ENCODE data around the gene CDKN2C.
A peak's percentile ranks its signal among the peaks of the same experiment; 100 is the strongest.

CDKN2C gene

GRCh38 chr1:50966991-50967390 lies 3.1 kb upstream of the CDKN2C start:
- no peak for DNase-seq (ENCODE audit: low spot score)

DNA sequence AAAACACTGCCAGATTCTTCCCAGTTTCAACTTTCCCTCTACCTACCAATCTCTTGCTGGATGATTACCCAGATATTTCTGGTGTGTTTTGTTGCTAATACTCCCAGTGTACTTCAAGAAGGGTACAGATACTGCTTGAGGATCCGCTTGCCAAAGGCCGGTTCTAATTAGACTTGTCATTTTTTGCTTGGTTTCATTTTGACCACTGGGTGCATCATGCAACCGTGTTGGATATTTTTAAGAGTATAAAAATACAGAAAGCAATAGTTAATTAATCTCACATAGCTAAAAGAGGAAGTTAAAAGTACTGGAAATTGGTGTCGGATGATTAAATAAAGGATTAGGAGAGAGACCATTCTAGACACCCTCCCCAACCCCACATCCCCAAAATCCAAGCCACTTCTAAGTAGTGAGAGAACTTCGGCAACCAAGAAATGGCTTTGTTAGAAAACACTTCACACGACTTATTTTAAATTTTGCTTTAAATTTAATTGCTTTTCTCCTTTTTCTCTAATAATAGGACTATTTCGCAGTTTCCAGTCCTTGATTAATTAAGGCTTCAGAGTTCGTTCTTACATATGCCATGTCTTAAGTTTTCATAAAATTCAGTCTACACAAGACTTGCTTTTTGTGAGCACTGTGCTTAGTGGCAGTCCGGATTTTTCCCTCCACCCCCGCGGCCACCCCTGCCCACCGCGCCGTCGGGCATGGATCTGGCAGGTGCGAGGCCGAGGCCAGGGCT lies 2.5 kb upstream of the CDKN2C start:
- no peak for DNase-seq (ENCODE audit: low spot score)

- DNase-seq (ENCODE audit: low spot score), result peak; percentile 90
Measured at GRCh38 chr1:50968158-50968820, 1.8 kb upstream of the CDKN2C start.

DNA sequence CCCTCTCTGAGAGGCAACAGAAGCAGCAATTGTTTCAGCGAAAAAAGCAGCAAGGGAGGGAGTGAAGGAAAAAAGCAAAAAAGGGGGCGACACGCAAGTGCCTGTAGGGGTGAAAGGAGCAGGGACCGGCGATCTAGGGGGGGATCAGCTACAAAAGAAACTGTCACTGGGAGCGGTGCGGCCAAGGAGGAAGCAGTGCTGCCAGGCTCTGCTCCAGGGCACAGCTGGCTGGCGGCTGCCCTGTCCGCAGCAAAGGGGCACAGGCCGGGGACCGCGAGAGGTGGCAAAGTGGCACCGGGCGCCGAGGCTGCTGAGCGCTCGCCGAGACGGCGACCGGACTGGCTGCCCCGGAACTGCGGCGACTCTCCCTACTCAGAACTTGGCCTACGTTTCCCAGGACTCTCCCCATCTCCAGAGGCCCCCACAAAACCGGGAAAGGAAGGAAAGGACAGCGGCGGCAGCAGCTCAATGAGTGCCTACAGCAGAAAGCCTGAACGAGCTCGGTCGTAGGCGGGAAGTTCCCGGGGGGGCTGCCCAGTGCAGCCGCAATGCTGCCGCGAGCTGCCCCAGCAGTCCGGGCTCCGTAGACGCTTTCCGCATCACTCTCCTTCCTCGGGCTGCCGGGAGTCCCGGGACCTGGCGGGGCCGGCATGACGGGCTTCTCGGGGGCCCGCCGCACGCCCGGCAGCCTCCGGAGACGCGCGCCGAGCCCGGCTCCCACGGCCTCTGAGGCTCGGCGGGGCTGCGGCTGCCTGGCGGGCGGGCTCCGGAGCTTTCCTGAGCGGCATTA lies 1.0 kb upstream of the CDKN2C start:
- DNase-seq (ENCODE audit: low spot score), result peak; percentile 72

- DNase-seq (ENCODE audit: low spot score), result no peak
Measured at GRCh38 chr1:50970509-50970887, 453 bp downstream of the CDKN2C start.

DNA sequence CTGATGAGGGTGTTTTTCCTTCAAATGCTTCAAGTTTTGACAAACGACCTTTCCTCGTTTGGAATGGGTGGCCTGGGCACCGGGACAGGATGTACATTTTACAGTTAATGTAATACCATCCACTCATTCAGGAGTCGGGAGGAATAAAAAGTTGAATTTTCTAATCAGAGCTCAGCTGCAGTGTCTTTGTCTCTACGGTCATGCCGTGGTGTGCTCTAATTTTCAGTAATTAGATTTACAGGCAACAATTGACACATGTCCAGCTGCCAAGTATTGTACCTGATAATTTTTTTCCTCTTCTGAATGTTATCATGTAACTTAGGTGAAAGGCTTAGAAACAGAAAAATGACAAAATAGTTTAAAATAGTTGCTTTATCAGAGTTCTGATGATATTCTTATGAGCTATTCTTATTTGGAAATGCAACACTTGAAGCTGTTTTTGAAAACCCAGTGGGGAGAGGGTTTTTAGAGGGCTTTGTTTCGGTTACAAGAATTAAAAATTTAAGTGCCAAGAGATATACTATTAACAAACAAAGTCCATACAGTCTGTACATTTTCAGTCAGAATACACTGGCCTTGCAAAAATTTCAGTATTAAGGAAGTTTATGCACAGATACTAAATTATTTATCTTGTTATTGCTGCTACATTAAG lies 1.0 kb downstream of the CDKN2C start:
- no peak for DNase-seq (ENCODE audit: low spot score)

- no peak for DNase-seq (ENCODE audit: low spot score)
Measured at GRCh38 chr1:50971748-50972305, 1.8 kb downstream of the CDKN2C start.

- DNase-seq (ENCODE audit: low spot score), result no peak
Measured at GRCh38 chr1:50972766-50973165, 2.7 kb downstream of the CDKN2C start.

DNA sequence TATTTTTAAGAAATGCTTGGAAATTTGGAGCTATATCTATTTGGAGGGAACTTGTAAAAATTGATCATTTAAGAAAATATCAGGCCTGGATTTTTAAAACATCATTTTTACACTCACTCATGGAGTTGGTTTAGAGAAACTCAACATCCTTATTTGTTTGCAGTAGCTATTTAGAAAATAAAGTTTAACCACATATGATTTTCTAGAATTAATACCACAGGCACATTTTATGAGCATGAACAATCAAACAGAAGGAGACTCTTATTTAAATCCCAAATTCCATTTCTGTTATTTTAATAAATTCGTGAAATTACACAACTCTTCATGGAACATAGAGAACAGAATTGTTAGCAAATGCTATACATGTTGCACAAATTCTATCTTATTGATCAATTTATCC lies 3.2 kb downstream of the CDKN2C start:
- no peak for DNase-seq (ENCODE audit: low spot score)

DNA sequence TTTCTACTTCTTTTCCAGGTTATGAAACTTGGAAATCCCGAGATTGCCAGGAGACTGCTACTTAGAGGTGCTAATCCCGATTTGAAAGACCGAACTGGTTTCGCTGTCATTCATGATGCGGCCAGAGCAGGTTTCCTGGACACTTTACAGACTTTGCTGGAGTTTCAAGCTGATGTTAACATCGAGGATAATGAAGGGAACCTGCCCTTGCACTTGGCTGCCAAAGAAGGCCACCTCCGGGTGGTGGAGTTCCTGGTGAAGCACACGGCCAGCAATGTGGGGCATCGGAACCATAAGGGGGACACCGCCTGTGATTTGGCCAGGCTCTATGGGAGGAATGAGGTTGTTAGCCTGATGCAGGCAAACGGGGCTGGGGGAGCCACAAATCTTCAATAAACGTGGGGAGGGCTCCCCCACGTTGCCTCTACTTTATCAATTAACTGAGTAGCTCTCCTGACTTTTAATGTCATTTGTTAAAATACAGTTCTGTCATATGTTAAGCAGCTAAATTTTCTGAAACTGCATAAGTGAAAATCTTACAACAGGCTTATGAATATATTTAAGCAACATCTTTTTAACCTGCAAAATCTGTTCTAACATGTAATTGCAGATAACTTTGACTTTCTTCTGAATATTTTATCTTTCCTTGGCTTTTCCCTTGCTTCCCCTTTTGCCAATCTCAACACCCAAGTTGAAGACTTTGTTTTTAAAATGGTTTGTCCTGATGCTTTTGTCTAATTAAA lies 4.0 kb downstream of the CDKN2C start:
- no peak for DNase-seq (ENCODE audit: low spot score)

DNA sequence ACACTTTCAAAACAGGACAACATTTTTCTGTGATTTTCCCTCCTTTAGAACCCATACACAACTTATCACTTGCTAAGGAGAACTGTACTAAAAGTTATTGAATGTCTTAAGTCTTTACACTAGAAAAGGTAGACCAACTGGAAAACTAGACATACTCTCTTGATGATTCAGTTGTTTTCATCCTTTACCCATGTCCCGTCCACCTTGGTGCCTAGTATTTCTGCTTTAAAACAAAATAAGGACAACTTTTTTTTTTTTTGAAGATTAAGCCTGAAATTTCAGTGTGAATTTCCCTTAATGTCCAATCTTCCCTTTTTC lies 4.5 kb downstream of the CDKN2C start:
- no peak for DNase-seq (ENCODE audit: low spot score)

- no peak for DNase-seq (ENCODE audit: low spot score)
Measured at GRCh38 chr1:50975436-50975835, 5.4 kb downstream of the CDKN2C start.

- no peak for DNase-seq (ENCODE audit: low spot score)
Measured at GRCh38 chr1:50976111-50976889, 6.3 kb downstream of the CDKN2C start.

GRCh38 chr1:50976890-50977574 lies 7.0 kb downstream of the CDKN2C start:
- peak; percentile 33 for DNase-seq (ENCODE audit: low spot score)

DNA sequence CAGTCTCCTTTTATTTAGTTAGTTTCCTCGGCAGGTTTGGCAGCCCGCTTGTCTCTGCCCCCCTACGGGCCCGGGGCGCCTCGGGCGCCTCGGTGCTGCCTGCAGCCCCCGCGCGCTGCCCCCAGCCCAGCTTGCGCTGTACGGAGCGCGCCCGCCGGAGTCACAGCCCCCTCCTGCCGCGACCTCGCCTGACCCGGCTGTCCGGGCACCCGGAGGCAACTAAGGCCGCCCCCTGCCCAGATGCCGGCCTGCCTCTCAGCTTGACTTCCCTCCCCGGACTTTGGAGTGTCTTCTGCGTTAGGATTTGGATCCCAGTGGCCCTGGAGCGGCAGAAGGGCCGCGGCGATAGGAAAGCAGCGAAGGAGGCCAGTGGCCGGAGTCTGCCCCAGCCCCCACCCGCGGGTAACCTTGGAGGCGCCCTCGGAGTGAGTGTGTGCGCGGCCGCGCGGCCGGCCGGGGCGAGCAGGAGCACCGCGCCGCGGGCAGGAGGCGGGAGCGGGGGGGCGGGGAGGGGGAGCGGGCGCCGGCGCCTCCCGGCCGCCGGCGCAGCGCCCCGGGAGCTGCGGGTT lies 7.6 kb downstream of the CDKN2C start:
- DNase-seq (ENCODE audit: low spot score), result peak; percentile 53

GRCh38 chr1:50978144-50978851 lies 8.3 kb downstream of the CDKN2C start:
- DNase-seq (ENCODE audit: low spot score), result peak; percentile 82

DNA sequence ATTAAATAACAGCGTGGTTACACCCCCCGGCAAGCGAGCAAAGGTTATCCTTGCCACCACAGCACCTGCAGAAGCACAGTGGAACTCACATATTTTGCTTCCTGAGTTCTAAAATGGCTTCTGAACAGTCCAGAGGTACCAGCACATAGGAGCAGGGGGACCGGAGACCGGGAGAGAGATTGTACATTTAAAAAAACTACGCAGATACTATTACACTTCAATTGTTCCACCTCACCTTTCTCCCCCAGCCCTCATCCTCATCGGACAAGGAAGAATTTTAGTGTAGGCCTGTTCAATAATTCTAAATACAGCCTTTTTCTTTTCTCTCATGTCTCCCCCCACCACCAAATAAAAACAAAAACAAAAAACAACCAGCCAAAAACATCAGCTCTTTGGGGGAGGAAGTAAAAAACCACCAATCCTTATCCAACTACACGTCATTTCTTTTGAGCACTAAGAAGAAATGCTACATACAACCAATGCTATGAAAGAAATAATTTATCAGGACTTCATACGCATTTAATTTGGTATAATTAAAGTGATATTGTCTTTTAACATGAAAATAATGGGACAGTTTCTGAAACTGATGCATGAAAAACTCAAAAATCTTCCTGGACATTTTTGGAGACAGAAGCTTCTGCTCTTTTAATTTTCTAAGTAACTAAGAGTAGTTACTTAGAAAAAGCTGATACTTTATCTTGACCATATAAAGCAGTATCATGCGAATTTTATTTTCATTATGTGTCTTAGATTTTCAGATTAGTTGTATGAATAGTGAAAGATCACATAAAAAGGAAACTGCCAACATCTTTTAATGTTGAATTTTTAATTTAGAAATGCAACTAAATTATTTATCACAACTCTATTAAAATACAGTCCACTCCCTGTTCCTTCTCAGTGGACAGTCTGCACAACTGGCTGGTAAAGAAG lies 9.1 kb downstream of the CDKN2C start:
- peak; percentile 88 for DNase-seq (ENCODE audit: low spot score)

GRCh38 chr1:50979937-50980336 lies 9.9 kb downstream of the CDKN2C start:
- DNase-seq (ENCODE audit: low spot score), result no peak
